DOHH2 (cell line): ENCODE results near the gene SULT2B1.

Source experiments
- H3F3A ChIP-seq: fragments of 200-600 bp; sonication (generic), shearing (Covaris generic); 2 replicates; pipeline ENCODE4 v1.6.0; 2016; ENCODE audit warnings: antibody characterized with exemption, mild to moderate bottlenecking; ENCODE audit not compliant: control insufficient read depth, insufficient read depth
- H3K27ac ChIP-seq: fragments of 200-600 bp; sonication (generic); 2 replicates; pipeline ENCODE4 v1.5.1; 2014; ENCODE audit warnings: low read depth, mild to moderate bottlenecking, low read length, moderate library complexity
- H3K27me3 ChIP-seq: fragments of 200-600 bp; sonication (generic); 2 replicates; pipeline ENCODE4 v1.6.1; 2014; ENCODE audit warnings: mild to moderate bottlenecking, low read length, mixed read lengths; ENCODE audit not compliant: control insufficient read depth
- H3K36me3 ChIP-seq: fragments of 200-600 bp; sonication (generic); 2 replicates; pipeline ENCODE4 v1.6.1; 2014; ENCODE audit warnings: mild to moderate bottlenecking, low read length, moderate library complexity, mixed read lengths; ENCODE audit not compliant: control insufficient read depth
- H3K4me1 ChIP-seq: fragments of 200-600 bp; sonication (generic); 2 replicates; pipeline ENCODE4 v1.6.1; 2014; ENCODE audit warnings: mild to moderate bottlenecking, low read length, mixed read lengths; ENCODE audit not compliant: control insufficient read depth
- H3K4me2 ChIP-seq: fragments of 200-600 bp; sonication (generic); 2 replicates; pipeline ENCODE4 v1.6.0; 2014; ENCODE audit warnings: mild to moderate bottlenecking, low read length, moderate library complexity
- H3K4me3 ChIP-seq: fragments of 200-600 bp; sonication (generic); 2 replicates; pipeline ENCODE4 v1.5.1; 2014; ENCODE audit warnings: mild to moderate bottlenecking, low read length, mixed read lengths
- H3K79me2 ChIP-seq: fragments of 200-600 bp; sonication (generic); 2 replicates; pipeline ENCODE4 v1.6.1; 2014; ENCODE audit warnings: mild to moderate bottlenecking, low read length, mixed read lengths; ENCODE audit not compliant: control insufficient read depth
- H3K9me2 ChIP-seq: fragments of 200-600 bp; sonication (generic); replicated peaks from 2 replicates; pipeline ENCODE4 v1.6.1; 2014; ENCODE audit warnings: mild to moderate bottlenecking, low read length, mixed read lengths; ENCODE audit not compliant: control insufficient read depth
- H3K9me3 ChIP-seq: fragments of 200-600 bp; sonication (generic); 2 replicates; pipeline ENCODE4 v1.6.1; 2014; ENCODE audit warnings: antibody characterized with exemption, low read length, mixed read lengths; ENCODE audit not compliant: control insufficient read depth, insufficient read depth
- H4K20me1 ChIP-seq: fragments of 200-600 bp; sonication (generic); 2 replicates; pipeline ENCODE4 v1.6.0; 2014; ENCODE audit warnings: low read depth, mild to moderate bottlenecking, antibody characterized with exemption, low read length, moderate library complexity; ENCODE audit not compliant: control insufficient read depth, insufficient read depth
- EZH2phosphoT487 ChIP-seq: fragments of 200-600 bp; sonication (generic); IDR thresholded peaks from 2 replicates; pipeline ENCODE4 v1.6.1; 2017; ENCODE audit warnings: borderline replicate concordance, mild to moderate bottlenecking, antibody characterized with exemption, low read length, moderate library complexity, mixed read lengths
- TF ChIP-seq, protein P1 (sequence below): fragments of 200-600 bp; sonication (generic); IDR thresholded peaks from one replicate; pipeline ENCODE4 v1.5.1; 2014; ENCODE audit warnings: antibody characterized with exemption, mild to moderate bottlenecking, low read depth, low read length; ENCODE audit not compliant: poor library complexity, severe bottlenecking

SULT2B1 gene

GRCh38 chr19:48646722-48647216 is 94.8 kb downstream of the SULT2B1 start:
- Histone ChIP-seq H3K9me3 (no peaks in the 10 kb centered on the region), H3K36me3 (no peaks in the 10 kb centered on the region), H3K27ac (peak overlapping the region; percentile 95), H3K4me3 (peak overlapping the region; percentile 77), H4K20me1 (no peaks in the 10 kb centered on the region), H3K9me2 (no peaks in the 10 kb centered on the region), H3K4me2 (peak overlapping the region; percentile 96), H3K4me1 (peaks cover 63% of the 10 kb centered on the region), H3K79me2 (no peaks in the 10 kb centered on the region), H3F3A (peaks cover 28% of the 10 kb centered on the region), H3K27me3 (no peaks in the 10 kb centered on the region)
- TF ChIP-seq EZH2phosphoT487: no peak
- TF ChIP-seq, protein P1, sequence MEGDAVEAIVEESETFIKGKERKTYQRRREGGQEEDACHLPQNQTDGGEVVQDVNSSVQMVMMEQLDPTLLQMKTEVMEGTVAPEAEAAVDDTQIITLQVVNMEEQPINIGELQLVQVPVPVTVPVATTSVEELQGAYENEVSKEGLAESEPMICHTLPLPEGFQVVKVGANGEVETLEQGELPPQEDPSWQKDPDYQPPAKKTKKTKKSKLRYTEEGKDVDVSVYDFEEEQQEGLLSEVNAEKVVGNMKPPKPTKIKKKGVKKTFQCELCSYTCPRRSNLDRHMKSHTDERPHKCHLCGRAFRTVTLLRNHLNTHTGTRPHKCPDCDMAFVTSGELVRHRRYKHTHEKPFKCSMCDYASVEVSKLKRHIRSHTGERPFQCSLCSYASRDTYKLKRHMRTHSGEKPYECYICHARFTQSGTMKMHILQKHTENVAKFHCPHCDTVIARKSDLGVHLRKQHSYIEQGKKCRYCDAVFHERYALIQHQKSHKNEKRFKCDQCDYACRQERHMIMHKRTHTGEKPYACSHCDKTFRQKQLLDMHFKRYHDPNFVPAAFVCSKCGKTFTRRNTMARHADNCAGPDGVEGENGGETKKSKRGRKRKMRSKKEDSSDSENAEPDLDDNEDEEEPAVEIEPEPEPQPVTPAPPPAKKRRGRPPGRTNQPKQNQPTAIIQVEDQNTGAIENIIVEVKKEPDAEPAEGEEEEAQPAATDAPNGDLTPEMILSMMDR: no peak

GRCh38 chr19:48648134-48648533 is 96.2 kb downstream of the SULT2B1 start:
- peak overlapping the region; percentile 61 for H3K4me3 ChIP-seq
- no peaks in the 10 kb centered on the region for H3K9me2 ChIP-seq
- no peaks in the 10 kb centered on the region for H3K27me3 ChIP-seq
- H3K4me1 ChIP-seq: peaks cover 75% of the 10 kb centered on the region
- H3K9me3 ChIP-seq: no peaks in the 10 kb centered on the region
- H3K79me2 ChIP-seq: no peaks in the 10 kb centered on the region
- TF ChIP-seq, protein P1: no peak
- no peak for TF ChIP-seq EZH2phosphoT487
- H4K20me1 ChIP-seq: no peaks in the 10 kb centered on the region
- peaks cover 28% of the 10 kb centered on the region for H3F3A ChIP-seq
- peak overlapping the region; percentile 67 for H3K4me2 ChIP-seq
- H3K27ac ChIP-seq: peak overlapping the region; percentile 95
- no peaks in the 10 kb centered on the region for H3K36me3 ChIP-seq
